NCI-H2029 treated with DMSO at 0.1 percent for 48 hours (cell line): ENCODE data around the gene EPHA3.

ENCODE experiments used
- DNase-seq: peaks from one replicate; lab custom pipeline; 2025; lab: John Stamatoyannopoulos, UW

The EPHA3 gene

GRCh38 chr3:89107461-89108290 lies at the start of gene EPHA3:
TSS of gene EPHA3 (plus strand) at chr3:89107621. CDS start at chr3:89107749, 128 bp downstream.
- DNase-seq: no peak

GRCh38 chr3:89058371-89058770 lies 49.0 kb upstream of the EPHA3 start:
- no peak for DNase-seq

GRCh38 chr3:89059211-89059925 lies 48.1 kb upstream of the EPHA3 start:
- no peak for DNase-seq

- DNase-seq: no peak
These were observed 46.2 kb upstream of the EPHA3 start for GRCh38 chr3:89061259-89061658.

GRCh38 chr3:89067736-89068135 lies 39.7 kb upstream of the EPHA3 start:
- DNase-seq: no peak

- DNase-seq: no peak
These were observed 34.8 kb upstream of the EPHA3 start for GRCh38 chr3:89072642-89073041.

GRCh38 chr3:89079944-89080343 lies 27.5 kb upstream of the EPHA3 start:
- DNase-seq: no peak

GRCh38 chr3:89087851-89088250 lies 19.6 kb upstream of the EPHA3 start:
- no peak for DNase-seq

GRCh38 chr3:89098173-89098572 lies 9.2 kb upstream of the EPHA3 start:
- DNase-seq: no peak

- peak; percentile 30 for DNase-seq
These were observed 8.3 kb upstream of the EPHA3 start for GRCh38 chr3:89098964-89099585.

GRCh38 chr3:89101251-89101650 lies 6.2 kb upstream of the EPHA3 start:
- DNase-seq: no peak

GRCh38 chr3:89101921-89102320 lies 5.5 kb upstream of the EPHA3 start:
- no peak for DNase-seq

GRCh38 chr3:89104499-89104898 lies 2.9 kb upstream of the EPHA3 start:
- no peak for DNase-seq

- no peak for DNase-seq
These were observed 1.9 kb upstream of the EPHA3 start for GRCh38 chr3:89105503-89105902.

GRCh38 chr3:89108291-89108550 lies 800 bp downstream of the EPHA3 start:
- DNase-seq: no peak

GRCh38 chr3:89113344-89113743 lies 5.9 kb downstream of the EPHA3 start:
- no peak for DNase-seq

GRCh38 chr3:89113893-89114840 lies 6.7 kb downstream of the EPHA3 start:
- DNase-seq: no peak

GRCh38 chr3:89114841-89115223 lies 7.4 kb downstream of the EPHA3 start:
- no peak for DNase-seq

- no peak for DNase-seq
These were observed 9.1 kb downstream of the EPHA3 start for GRCh38 chr3:89116476-89116875.

- DNase-seq: no peak
These were observed 30.6 kb downstream of the EPHA3 start for GRCh38 chr3:89138048-89138447.

GRCh38 chr3:89139870-89140269 lies 32.4 kb downstream of the EPHA3 start:
- DNase-seq: no peak

- no peak for DNase-seq
These were observed 36.7 kb downstream of the EPHA3 start for GRCh38 chr3:89144080-89144479.
